KMS-11 (cell line): ENCODE results near the gene SLC66A3.

Source experiments
- H2AFZ ChIP-seq: fragments of 200-600 bp; sonication (generic); 2 replicates; pipeline ENCODE4 v1.6.1; 2016; ENCODE audit warnings: antibody characterized with exemption, mixed run types, low read depth
- H3K27ac ChIP-seq: fragments of 200-600 bp; sonication (generic); 2 replicates; pipeline ENCODE4 v1.6.1; 2016; ENCODE audit warnings: mild to moderate bottlenecking, mixed run types
- H3K27me3 ChIP-seq: fragments of 200-600 bp; sonication (generic); 2 replicates; pipeline ENCODE4 v1.6.1; 2017; ENCODE audit warnings: mild to moderate bottlenecking, low read depth, mixed run types, moderate library complexity; ENCODE audit not compliant: insufficient read depth
- H3K36me3 ChIP-seq: fragments of 200-600 bp; sonication (generic); 2 replicates; pipeline ENCODE4 v1.6.1; 2017; ENCODE audit warnings: mild to moderate bottlenecking, mixed run types; ENCODE audit not compliant: insufficient read depth
- H3K4me1 ChIP-seq: fragments of 200-600 bp; sonication (generic); 2 replicates; pipeline ENCODE4 v1.6.1; 2016; ENCODE audit warnings: mild to moderate bottlenecking, low read depth, mixed run types; ENCODE audit not compliant: poor library complexity, severe bottlenecking
- H3K4me2 ChIP-seq: fragments of 200-600 bp; sonication (generic); 2 replicates; pipeline ENCODE4 v1.7.0; 2016; ENCODE audit warnings: mild to moderate bottlenecking, mixed run types
- H3K4me3 ChIP-seq: fragments of 200-600 bp; sonication (generic); IDR thresholded peaks from 2 replicates; pipeline ENCODE4 v1.6.1; 2017; ENCODE audit warnings: low read depth, low read length, mixed read lengths; ENCODE audit not compliant: insufficient read depth
- H3K79me2 ChIP-seq: fragments of 200-600 bp; sonication (generic); 2 replicates; pipeline ENCODE4 v1.6.1; 2016; ENCODE audit warnings: low read depth, mixed run types; ENCODE audit not compliant: insufficient read depth
- H3K9ac ChIP-seq: fragments of 200-600 bp; sonication (generic); 2 replicates; pipeline ENCODE4 v1.6.1; 2016; ENCODE audit warnings: mild to moderate bottlenecking, mixed run types
- H4K20me1 ChIP-seq: fragments of 200-600 bp; sonication (generic); 2 replicates; pipeline ENCODE4 v1.6.1; 2016; ENCODE audit warnings: mild to moderate bottlenecking, mixed run types; ENCODE audit not compliant: insufficient read depth
- CTCF ChIP-seq: fragments of 200-600 bp; sonication (generic); conservative IDR thresholded peaks from 2 replicates; pipeline ENCODE4 v1.6.1; 2017; ENCODE audit warnings: low read depth, mild to moderate bottlenecking, antibody characterized with exemption, low read length, moderate library complexity, mixed read lengths

SLC66A3 gene

GRCh38 chr2:11157731-11158130, 2.5 kb downstream of the SLC66A3 start:
- H3K79me2 ChIP-seq, result no peaks in the 10 kb centered on the region
- H3K27me3 ChIP-seq, result no peaks in the 10 kb centered on the region
- H3K4me1 ChIP-seq, result peaks cover 12% of the 10 kb centered on the region
- no peaks in the 10 kb centered on the region for H4K20me1 ChIP-seq
- no peak overlapping the region for H3K4me3 ChIP-seq
- no peak overlapping the region for H2AFZ ChIP-seq
- H3K36me3 ChIP-seq, result no peaks in the 10 kb centered on the region
- H3K9ac ChIP-seq, result no peak overlapping the region
- no peak for TF ChIP-seq CTCF
- H3K4me2 ChIP-seq, result no peak overlapping the region
- H3K27ac ChIP-seq, result no peak overlapping the region

GRCh38 chr2:11158916-11159573, 3.8 kb downstream of the SLC66A3 start:
- H3K27ac ChIP-seq, result no peak overlapping the region
- no peak overlapping the region for H3K4me3 ChIP-seq
- no peaks in the 10 kb centered on the region for H3K79me2 ChIP-seq
- no peak overlapping the region for H3K9ac ChIP-seq
- H4K20me1 ChIP-seq, result no peaks in the 10 kb centered on the region
- peaks cover 12% of the 10 kb centered on the region for H3K4me1 ChIP-seq
- no peak overlapping the region for H3K4me2 ChIP-seq
- no peaks in the 10 kb centered on the region for H3K36me3 ChIP-seq
- H2AFZ ChIP-seq, result no peak overlapping the region
- H3K27me3 ChIP-seq, result no peaks in the 10 kb centered on the region
- no peak for TF ChIP-seq CTCF

GRCh38 chr2:11159574-11160170, 4.4 kb downstream of the SLC66A3 start:
- peaks cover 8% of the 10 kb centered on the region for H3K4me1 ChIP-seq
- no peak overlapping the region for H3K4me2 ChIP-seq
- H3K79me2 ChIP-seq, result no peaks in the 10 kb centered on the region
- no peak overlapping the region for H3K27ac ChIP-seq
- H3K4me3 ChIP-seq, result no peak overlapping the region
- no peaks in the 10 kb centered on the region for H3K36me3 ChIP-seq
- no peaks in the 10 kb centered on the region for H3K27me3 ChIP-seq
- H3K9ac ChIP-seq, result no peak overlapping the region
- no peaks in the 10 kb centered on the region for H4K20me1 ChIP-seq
- no peak for TF ChIP-seq CTCF
- H2AFZ ChIP-seq, result no peak overlapping the region

- Histone ChIP-seq H2AFZ (no peak overlapping the region), H3K27ac (no peak overlapping the region), H3K4me3 (no peak overlapping the region), H3K4me1 (peaks cover 8% of the 10 kb centered on the region), H3K27me3 (no peaks in the 10 kb centered on the region), H3K36me3 (no peaks in the 10 kb centered on the region), H3K9ac (no peak overlapping the region), H3K4me2 (no peak overlapping the region), H3K79me2 (no peaks in the 10 kb centered on the region), H4K20me1 (no peaks in the 10 kb centered on the region)
- TF ChIP-seq CTCF, result no peak
These were observed 5.0 kb downstream of the SLC66A3 start for GRCh38 chr2:11160256-11160655.
